ENCODE data around the gene SLC17A9.

The SLC17A9 gene, protein sequence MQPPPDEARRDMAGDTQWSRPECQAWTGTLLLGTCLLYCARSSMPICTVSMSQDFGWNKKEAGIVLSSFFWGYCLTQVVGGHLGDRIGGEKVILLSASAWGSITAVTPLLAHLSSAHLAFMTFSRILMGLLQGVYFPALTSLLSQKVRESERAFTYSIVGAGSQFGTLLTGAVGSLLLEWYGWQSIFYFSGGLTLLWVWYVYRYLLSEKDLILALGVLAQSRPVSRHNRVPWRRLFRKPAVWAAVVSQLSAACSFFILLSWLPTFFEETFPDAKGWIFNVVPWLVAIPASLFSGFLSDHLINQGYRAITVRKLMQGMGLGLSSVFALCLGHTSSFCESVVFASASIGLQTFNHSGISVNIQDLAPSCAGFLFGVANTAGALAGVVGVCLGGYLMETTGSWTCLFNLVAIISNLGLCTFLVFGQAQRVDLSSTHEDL

GRCh38 chr20:62952373-62952967 is at the start of gene SLC17A9:
Gene SLC17A9 (plus strand): TSS chr20:62952709. CDS start chr20:62952831, 122 bp downstream.
- DNase-seq, result peak; percentile 87

DNA sequence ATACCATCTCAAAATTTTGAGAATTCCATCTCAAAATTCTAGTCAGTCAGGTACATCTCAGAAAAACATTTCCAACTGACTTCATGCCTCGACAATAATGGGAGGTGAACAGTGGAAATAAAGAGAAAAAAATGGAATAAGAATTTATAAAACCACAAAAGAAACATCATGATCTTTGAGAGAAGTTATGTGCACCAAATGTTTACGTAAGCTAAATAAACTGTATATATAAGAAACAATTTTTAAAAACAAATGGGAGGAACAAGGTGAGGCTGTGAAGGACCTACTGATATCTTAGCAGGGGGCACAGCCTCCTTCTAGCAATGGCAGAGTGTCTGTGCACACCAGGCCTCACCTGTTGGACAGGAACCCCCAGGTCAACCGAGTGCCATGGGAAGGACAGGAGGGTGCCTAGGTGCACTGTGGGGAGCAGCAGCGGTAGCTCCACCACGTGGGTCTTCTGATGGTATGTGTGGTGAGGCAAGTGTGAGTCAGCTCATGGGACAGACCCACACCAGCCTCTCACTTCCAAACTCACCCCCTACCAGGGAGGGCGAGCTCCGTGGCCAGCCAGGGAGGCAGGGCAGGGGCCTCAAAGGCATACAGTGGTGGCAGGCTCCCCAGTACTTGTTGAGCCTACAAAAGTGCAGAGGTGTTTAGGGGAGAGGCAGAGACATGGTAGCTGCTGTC is 49.4 kb upstream of the SLC17A9 start:
- DNase-seq, result no peak

DNA sequence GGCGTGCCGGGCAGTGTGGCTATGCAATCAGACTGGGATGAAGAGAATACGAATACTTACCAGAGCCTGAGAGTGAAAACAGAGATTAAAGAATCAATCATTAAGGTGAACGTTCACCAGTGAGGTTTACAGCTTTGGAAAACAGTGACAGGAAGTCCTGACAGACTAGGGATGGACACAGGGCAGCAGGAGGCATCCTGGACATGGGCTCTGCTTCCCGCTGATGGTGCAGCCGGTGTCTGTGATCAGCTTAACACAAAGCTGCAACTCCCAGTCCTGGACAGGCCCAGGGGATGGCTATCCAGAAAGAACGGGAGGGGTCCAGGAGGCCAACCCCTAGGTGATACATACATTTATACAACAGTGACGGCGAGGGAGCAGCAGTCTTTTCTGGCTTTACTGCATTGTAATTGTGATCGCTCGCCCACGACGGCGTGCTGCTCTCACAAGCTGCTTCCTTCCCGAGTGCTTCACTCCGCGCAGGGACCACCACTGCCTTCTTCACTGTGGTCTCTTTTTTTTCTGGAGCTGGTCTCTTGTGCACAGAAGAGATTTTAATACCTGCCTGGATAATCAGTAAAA is 46.9 kb upstream of the SLC17A9 start:
- no peak for DNase-seq

DNA sequence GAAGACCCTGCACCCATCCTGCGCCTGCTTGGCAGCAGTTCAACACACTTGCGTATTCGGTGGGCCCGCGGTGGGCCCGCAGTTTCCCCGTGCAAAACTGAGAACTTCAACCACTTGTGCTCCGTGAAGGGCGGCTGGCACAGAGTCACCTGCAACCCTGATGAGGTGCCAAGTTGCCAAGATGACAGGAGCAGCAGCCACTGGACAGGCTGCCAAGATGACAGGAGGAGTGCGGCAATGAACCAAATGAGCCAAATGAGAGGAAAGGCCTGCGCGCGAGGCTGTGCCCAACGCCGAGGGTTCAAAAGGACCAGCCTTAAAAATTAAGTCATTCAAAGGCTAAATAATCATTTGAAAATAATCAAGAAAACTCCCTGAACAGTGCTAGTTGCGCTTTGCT is 46.3 kb upstream of the SLC17A9 start:
- DNase-seq, result no peak

DNA sequence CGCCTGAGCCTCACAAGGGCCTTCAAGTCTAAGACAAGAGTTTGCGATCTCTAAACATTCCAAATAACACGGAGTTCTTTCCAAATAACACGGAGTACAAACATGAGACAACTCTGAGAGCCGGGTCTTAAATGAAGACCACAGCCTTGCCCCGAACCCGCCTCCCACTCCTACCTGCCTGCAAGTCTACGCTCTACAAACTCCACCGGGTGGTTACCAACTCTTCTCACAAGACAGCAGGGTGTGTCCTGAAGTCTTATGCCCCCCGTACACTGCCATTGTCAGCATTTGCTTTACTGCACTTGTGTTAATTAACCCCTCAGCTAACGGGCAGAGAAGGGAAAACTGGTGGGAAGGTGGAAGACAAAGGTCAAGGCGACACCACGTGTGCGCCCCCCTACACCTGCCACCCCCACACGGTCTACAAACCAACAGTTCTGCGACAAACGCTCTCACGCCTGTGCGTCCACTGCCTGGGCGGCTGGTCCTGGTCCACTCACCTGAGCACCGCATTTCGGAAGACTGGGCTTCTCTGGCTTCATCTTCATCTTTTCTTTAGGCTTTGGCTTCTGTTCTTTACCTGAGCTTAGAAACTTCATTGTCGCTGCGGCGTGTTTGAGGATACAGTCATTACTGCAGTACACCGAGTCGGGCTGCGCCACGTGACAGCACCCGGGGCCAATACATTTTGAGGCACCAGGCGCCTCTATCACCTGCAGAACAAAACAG is 45.7 kb upstream of the SLC17A9 start:
- no peak for DNase-seq

DNA sequence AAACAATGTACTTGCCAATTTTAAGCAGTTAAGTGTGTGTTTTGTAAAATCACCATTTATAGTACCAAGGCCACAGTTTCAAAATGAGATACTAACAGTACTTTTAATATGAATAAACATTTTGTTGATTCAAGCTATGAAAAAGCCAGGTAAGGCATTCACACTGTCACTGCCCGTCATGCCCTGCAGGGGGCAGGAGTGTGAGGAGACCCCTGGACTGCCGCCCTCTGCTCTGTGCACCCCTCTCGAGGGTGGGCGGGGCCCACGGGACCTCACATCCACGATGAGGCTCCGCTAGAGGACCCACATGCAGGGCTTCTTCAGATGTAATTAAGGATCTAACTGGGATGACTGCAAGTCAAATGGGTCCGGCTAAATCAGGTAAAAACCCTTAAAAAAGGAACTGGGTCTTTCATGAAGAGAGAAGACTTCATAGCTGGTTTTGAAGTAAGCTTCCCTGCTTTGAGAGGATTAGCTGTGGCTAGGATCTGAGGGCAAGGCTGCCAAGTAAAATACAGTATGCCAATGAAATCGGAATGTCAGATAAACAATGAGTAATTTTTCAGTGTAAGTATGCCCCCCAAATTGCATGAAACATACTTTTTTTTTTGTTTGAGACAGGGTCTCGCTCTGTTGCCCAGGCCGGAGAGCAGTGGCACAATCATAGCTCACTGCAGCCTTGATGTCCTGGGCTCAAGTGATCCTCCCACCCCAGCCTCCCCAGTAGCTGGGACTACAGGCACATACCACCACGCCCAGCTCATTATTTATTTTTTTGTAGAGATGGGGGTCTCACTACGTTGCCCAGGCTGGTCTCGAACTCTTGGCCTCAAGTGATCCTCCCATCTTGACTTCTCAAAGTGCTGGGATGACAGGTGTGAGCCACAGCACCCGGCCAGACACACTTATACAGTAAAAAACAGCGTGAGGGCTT is 44.9 kb upstream of the SLC17A9 start:
- DNase-seq, result peak; percentile 72

- DNase-seq, result no peak
These were observed 43.3 kb upstream of the SLC17A9 start for GRCh38 chr20:62908971-62909791.

GRCh38 chr20:62910217-62910766 is 42.2 kb upstream of the SLC17A9 start:
- DNase-seq, result no peak

DNA sequence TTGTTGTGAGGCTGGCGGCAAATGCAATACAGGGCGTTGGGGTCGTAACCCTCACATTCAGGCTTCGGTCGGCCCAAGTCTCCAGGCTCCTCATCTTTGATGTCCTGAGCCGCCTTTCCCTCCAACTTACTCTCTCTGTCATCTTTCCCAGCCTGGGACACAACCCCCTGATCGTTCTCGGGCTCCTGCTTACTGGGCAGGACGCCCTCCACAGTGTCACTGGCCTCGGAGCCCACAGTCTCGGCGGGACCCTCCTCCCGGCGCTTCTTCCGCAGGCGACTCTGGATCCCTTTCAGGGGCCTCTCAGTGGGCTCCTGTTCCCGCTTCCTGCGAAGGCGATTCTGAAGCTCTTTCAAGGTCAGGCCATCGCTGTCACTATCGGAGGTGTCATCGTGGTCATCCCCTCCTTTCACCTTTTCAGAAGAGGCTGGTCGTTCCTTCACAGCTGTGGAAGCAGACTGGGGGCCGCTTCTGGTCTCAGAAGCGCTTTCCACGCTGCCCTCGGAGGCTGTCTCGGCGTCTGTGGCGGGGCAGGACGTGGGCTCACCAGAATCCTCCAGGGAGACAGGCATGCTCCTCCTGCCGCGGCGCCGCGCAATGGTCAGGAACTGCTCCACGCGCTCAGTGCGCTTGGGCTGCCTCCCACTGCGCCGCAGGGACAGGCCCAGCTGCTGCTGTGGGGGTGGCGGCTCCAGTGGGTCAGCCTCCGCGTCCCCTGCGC is 41.6 kb upstream of the SLC17A9 start:
- no peak for DNase-seq

GRCh38 chr20:62911701-62912280 is 40.7 kb upstream of the SLC17A9 start:
- no peak for DNase-seq

DNA sequence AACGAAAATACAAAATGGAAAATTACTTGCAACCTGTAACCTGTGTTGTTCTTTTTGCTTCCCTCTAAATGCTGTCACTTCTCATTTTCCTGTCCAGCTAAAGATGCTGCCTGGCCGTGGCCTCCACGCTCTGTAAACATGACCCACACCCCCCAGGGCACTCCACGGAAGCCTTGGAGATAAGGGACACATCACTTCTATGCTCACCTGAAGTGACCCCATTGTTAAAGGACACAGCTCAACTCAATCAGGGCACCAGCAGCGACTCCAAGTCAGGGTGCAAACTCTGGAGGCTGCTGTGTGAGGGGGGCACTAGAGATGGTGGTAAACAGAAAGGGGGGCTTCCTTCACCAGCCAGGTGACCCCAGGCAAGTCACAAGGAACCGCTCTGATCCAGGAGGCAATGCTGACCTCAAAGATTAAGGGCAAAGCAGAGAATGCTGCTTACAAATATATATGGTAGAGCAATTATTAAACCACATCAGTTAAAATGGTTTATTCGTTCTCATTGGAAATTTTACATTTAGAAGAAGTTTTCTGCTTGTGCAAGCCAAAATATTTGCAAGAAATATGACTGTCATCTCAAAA is 39.4 kb upstream of the SLC17A9 start:
- no peak for DNase-seq

DNA sequence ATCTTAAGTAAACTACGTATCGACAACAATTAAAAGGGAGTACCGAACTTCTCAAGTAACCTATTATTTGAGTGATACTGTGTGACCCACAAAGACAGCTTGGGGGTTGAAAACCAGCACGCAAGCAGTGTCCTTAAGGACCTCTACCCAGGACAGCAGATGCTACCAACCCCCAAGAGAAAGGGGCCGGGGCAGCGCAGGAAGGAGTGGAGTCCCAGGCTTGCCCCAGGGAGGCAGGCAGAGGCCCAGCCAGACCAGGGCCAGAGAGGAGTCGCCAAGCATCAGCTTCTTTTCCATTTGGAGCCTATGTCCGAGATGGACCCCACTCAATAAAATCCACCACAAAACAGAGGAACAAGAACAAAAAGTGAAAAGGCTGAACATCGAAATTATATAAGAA is 38.1 kb upstream of the SLC17A9 start:
- DNase-seq, result no peak

DNA sequence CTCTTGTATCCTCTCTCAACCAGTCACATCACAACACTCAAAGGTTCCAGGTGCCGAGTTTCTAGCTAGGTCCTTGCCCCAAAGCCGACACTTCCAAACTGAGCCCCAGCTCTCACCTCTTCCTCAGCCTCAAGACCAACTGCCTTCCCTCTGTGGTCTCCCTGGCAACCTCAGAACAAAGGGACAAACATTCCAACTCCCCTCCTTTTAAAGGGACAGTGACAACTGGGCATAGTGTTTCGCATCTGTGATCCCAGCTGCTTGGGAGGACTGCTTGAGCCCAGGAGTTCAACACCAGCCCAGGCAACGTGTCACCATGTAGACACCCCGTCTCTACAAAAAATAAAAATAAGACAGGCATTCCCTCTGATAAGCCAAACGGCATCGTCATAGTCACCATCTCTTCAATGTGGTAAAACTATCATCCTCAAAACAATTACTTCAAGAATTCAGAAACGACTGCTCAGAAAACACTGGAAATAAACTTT is 37.5 kb upstream of the SLC17A9 start:
- no peak for DNase-seq

DNA sequence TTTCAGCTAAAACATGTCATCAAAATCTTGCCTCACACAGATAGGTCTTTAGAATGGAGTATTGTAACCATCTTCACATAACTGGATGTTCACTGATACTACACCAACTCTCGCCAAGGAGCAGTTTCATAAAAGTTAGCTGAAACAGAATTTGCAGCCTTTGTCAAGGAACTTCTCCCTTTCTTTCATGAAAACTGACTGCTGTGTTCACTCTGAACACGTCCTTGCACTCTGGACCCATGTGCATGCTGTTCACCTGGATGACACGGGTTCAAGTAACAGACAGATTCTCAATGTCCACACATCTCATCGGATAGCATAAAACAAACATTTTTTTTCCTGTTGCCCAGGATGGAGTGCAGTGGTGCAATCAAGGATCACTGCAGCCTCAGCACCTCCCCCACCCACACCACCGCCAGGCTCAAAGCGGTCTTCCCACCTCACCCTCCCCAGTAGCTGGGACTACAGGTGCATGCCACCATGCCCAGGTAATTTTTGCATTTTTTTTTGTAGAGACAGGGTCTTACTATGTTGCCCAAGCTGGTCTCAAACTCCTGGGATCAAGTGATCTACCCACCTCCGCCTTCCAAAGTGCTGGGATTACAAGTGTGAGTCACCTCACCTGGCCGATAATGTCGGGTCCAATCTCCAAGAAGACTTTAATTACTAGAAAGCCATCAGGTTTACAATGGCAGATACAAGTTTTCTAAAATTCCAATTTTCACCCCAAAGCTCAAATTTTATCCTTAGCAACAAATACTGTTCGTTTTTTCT is 35.6 kb upstream of the SLC17A9 start:
- DNase-seq, result no peak

GRCh38 chr20:62917720-62918119 is 34.8 kb upstream of the SLC17A9 start:
- no peak for DNase-seq

DNA sequence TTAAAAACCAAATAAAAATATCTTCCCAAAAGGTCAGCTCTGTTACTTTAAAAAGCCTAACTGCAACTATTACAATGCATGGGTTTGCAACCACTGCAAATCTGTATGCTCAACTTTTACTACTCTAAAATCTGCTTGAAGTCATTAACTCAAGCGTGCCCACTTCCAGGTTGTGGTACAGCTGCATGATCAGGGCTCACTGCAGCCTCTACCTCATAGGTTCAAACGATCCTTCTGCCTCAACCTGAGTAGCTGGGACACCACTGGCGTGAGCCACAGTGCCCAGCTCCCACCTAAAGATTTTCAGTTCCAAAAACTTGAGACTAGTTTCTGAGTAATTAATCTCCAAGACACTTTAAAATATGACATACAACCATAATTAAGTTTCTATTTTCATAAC is 34.4 kb upstream of the SLC17A9 start:
- no peak for DNase-seq

DNA sequence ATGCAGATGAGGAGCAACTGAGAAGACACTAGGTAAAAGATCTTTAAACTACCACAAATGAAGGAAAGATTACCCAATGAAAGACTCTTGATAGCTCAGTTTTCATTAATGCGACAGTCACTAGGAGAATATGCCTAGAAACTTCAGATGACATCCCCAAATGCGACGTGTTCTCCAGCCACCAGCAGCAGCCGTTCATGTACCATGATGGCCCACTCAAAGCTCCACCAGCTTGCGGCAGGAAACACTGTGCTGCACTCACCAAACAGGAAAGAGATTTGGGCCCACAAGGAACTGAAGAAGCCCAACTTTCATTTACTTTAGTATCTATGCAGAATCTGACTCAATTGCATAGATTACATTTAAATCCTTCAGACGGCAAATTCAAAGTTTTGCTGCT is 33.7 kb upstream of the SLC17A9 start:
- peak; percentile 72 for DNase-seq
